Loucy (cell line): ENCODE results near the gene PLXNA4.

Experiments used
- CTCF ChIP-seq: fragments of 200-600 bp; sonication (generic); conservative IDR thresholded peaks from 2 replicates; pipeline ENCODE4 v1.5.1; 2014; ENCODE audit warnings: mild to moderate bottlenecking, antibody characterized with exemption, low read length
- EZH2phosphoT487 ChIP-seq: fragments of 200-600 bp; IDR thresholded peaks from 2 replicates; pipeline ENCODE4 v1.6.1; 2018; ENCODE audit warnings: antibody characterized with exemption, mild to moderate bottlenecking, moderate library complexity, borderline replicate concordance

GRCh38 chr7:132387596-132387995, 188.7 kb downstream of the PLXNA4 start:
- TF ChIP-seq CTCF: no peak
- no peak for TF ChIP-seq EZH2phosphoT487
